ENCODE measurements around the gene DIAPH3.

DIAPH3 gene

DNA sequence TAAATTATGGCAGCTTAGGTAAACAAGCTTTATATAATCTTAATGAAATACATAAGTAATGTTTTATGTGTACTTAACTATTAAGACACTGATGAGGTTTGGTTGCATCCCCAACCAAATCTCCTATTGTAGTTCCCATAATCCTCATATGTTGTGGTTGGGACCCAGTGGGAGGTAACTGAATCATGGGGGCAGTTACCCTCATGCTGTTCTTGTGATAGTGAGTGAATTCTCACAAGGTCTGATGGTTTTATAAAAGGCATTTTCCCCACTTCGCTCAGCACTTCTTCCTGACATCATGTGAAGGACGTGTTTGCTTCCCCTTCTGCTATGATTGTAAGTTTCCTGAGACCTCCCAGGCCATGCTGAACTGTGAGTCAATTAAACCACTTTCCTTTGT lies 212.7 kb downstream of the DIAPH3 start:
- POLR2A ChIA-PET, result no interaction called here
- Histone ChIP-seq H3K36me3 (ENCODE audit: control insufficient read depth in 2 of 2, insufficient read depth in 1 of 2, low read length in 2 of 2) (no peaks in the 10 kb centered on the region), H3K4me3 (ENCODE audit: low read depth, low read length) (no peak overlapping the region), H3K4me1 (ENCODE audit: control insufficient read depth, insufficient read depth, low read length) (no peaks in the 10 kb centered on the region), H3K9me3 (ENCODE audit: control insufficient read depth, insufficient read depth, low read depth, low read length) (no peaks in the 10 kb centered on the region), H3K27ac (ENCODE audit: extremely low read depth, low read depth, low read length) (no peak overlapping the region)
- CTCF ChIA-PET, result interaction anchor here (0.6 kb wide), 1 partner anchor 26 kb away, joined by 3 read pairs; no protein-coding TSS in a partner anchor
- no peak for TF ChIP-seq BCL11A (tag by site-specific recombination; IDR thresholded peaks at IDR 0.05; ENCODE audit: low read depth)
- no peak for TF ChIP-seq HOXA7 (CRISPR knock-in tag; IDR thresholded peaks at IDR 0.05; ENCODE audit: borderline replicate concordance)
- no peak for TF ChIP-seq ZNF155 (tag by site-specific recombination; IDR thresholded peaks at IDR 0.05)
- TF ChIP-seq ZNF214 (tag by site-specific recombination; IDR thresholded peaks at IDR 0.05; ENCODE audit: borderline replicate concordance), result no peak
- TF ChIP-seq ZNF114 (tag by site-specific recombination; IDR thresholded peaks at IDR 0.05), result no peak
- TF ChIP-seq ZNF529 (tag by site-specific recombination; IDR thresholded peaks at IDR 0.05; ENCODE audit: insufficient replicate concordance), result no peak
- no peak for TF ChIP-seq ZNF394 (tag by site-specific recombination; IDR thresholded peaks at IDR 0.05; ENCODE audit: borderline replicate concordance)

DNA sequence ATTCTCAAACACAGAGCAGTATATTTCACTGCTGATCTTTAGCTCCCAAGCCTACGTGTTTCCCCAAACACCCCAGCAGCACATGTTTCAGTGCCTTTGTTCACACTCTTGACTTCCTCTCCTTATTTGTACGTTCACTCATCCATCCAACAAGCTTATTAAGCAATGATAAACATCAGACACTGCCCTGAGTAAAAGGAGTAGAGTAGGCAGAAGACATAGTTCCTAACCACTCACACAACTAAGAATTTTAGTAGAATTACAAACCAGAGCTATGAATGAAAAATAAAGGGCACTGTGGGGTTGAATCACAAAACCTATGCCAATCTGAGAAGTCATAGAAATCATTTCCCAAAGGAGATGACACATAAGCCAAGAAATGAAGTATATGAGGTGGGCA lies 213.5 kb downstream of the DIAPH3 start:
- Histone ChIP-seq H3K4me3 (ENCODE audit: low read depth, low read length) (no peak overlapping the region), H3K27ac (ENCODE audit: extremely low read depth, low read depth, low read length) (no peak overlapping the region), H3K36me3 (ENCODE audit: control insufficient read depth in 2 of 2, insufficient read depth in 1 of 2, low read length in 2 of 2) (no peaks in the 10 kb centered on the region), H3K4me1 (ENCODE audit: control insufficient read depth, insufficient read depth, low read length) (no peaks in the 10 kb centered on the region), H3K9me3 (ENCODE audit: control insufficient read depth, insufficient read depth, low read depth, low read length) (no peaks in the 10 kb centered on the region)
- ChIA-PET CTCF (no interaction called here), POLR2A (no interaction called here)
- TF ChIP-seq, protein P1, sequence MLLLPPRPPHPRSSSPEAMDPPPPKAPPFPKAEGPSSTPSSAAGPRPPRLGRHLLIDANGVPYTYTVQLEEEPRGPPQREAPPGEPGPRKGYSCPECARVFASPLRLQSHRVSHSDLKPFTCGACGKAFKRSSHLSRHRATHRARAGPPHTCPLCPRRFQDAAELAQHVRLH (tag by site-specific recombination; IDR thresholded peaks at IDR 0.05), result no peak
- TF ChIP-seq, protein P2, sequence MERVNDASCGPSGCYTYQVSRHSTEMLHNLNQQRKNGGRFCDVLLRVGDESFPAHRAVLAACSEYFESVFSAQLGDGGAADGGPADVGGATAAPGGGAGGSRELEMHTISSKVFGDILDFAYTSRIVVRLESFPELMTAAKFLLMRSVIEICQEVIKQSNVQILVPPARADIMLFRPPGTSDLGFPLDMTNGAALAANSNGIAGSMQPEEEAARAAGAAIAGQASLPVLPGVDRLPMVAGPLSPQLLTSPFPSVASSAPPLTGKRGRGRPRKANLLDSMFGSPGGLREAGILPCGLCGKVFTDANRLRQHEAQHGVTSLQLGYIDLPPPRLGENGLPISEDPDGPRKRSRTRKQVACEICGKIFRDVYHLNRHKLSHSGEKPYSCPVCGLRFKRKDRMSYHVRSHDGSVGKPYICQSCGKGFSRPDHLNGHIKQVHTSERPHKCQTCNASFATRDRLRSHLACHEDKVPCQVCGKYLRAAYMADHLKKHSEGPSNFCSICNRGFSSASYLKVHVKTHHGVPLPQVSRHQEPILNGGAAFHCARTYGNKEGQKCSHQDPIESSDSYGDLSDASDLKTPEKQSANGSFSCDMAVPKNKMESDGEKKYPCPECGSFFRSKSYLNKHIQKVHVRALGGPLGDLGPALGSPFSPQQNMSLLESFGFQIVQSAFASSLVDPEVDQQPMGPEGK (tag by site-specific recombination; IDR thresholded peaks at IDR 0.05), result no peak
- no peak for TF ChIP-seq ZNF596 (tag by site-specific recombination; IDR thresholded peaks at IDR 0.05)
- no peak for TF ChIP-seq ZNF416 (tag by site-specific recombination; IDR thresholded peaks at IDR 0.05)
- no peak for TF ChIP-seq ZNF24 (tag by site-specific recombination; IDR thresholded peaks at IDR 0.05)
- TF ChIP-seq ZNF677 (tag by site-specific recombination; IDR thresholded peaks at IDR 0.05), result no peak
- TF ChIP-seq ZNF548 (tag by site-specific recombination; IDR thresholded peaks at IDR 0.05), result no peak
- TF ChIP-seq, protein P3, sequence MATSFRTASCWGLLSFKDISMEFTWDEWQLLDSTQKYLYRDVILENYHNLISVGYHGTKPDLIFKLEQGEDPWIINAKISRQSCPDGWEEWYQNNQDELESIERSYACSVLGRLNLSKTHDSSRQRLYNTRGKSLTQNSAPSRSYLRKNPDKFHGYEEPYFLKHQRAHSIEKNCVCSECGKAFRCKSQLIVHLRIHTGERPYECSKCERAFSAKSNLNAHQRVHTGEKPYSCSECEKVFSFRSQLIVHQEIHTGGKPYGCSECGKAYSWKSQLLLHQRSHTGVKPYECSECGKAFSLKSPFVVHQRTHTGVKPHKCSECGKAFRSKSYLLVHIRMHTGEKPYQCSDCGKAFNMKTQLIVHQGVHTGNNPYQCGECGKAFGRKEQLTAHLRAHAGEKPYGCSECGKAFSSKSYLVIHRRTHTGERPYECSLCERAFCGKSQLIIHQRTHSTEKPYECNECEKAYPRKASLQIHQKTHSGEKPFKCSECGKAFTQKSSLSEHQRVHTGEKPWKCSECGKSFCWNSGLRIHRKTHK (tag by site-specific recombination; IDR thresholded peaks at IDR 0.05), result no peak
- TF ChIP-seq, protein P4, sequence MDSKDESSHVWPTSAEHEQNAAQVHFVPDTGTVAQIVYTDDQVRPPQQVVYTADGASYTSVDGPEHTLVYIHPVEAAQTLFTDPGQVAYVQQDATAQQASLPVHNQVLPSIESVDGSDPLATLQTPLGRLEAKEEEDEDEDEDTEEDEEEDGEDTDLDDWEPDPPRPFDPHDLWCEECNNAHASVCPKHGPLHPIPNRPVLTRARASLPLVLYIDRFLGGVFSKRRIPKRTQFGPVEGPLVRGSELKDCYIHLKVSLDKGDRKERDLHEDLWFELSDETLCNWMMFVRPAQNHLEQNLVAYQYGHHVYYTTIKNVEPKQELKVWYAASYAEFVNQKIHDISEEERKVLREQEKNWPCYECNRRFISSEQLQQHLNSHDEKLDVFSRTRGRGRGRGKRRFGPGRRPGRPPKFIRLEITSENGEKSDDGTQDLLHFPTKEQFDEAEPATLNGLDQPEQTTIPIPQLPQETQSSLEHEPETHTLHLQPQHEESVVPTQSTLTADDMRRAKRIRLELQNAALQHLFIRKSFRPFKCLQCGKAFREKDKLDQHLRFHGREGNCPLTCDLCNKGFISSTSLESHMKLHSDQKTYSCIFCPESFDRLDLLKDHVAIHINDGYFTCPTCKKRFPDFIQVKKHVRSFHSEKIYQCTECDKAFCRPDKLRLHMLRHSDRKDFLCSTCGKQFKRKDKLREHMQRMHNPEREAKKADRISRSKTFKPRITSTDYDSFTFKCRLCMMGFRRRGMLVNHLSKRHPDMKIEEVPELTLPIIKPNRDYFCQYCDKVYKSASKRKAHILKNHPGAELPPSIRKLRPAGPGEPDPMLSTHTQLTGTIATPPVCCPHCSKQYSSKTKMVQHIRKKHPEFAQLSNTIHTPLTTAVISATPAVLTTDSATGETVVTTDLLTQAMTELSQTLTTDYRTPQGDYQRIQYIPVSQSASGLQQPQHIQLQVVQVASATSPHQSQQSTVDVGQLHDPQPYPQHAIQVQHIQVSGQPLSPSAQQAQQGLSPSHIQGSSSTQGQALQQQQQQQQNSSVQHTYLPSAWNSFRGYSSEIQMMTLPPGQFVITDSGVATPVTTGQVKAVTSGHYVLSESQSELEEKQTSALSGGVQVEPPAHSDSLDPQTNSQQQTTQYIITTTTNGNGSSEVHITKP (tag by site-specific recombination; IDR thresholded peaks at IDR 0.05), result no peak
